A549 (cell line): Measurements from ENCODE around the gene CDHR5.

Experiments
- CTCF ChIP-seq: fragments of >200 bp; sonication (Bioruptor Twin); formaldehyde crosslinking; IDR thresholded peaks from 3 replicates; pipeline ENCODE4 v1.5.1; 2016
- JUN ChIP-seq, 2 experiments: fragments of >200 bp; sonication (Bioruptor Twin); formaldehyde crosslinking; IDR thresholded peaks; 2 replicates in 1 of 2; 3 replicates in 1 of 2; pipeline ENCODE4 v1.6.1; 2016 to 2017
- POLR2A ChIP-seq: IDR thresholded peaks from 2 replicates; pipeline ENCODE4 v1.6.1; 2012; ENCODE audit warnings: mild to moderate bottlenecking, low read length
- SMC3 ChIP-seq: fragments of >200 bp; sonication (Bioruptor Twin); formaldehyde crosslinking; IDR thresholded peaks from 3 replicates; pipeline ENCODE4 v1.6.1; 2018; ENCODE audit warnings: inconsistent platforms

- TF ChIP-seq CTCF (no peak), JUN (IDR thresholded peaks at IDR 0.05) (no peak), SMC3 (no peak), POLR2A (no peak)
Observed at GRCh38 chr11:655036-655726, 30.4 kb upstream of the CDHR5 start.
